HepG2 (cell line): ENCODE results near the gene CUL4A. TPM values are rescaled to one million over a fixed set of nuclear protein-coding genes. Genes with fewer than 3 reads are reported as not detected.

Source experiments
- ASH2L ChIP-seq: fragments of 300-600, 200-600 bp; sonication (generic); IDR thresholded peaks from 2 replicates; pipeline ENCODE4 v1.7.0; 2017; ENCODE audit warnings: low read depth, mild to moderate bottlenecking, moderate library complexity, mixed read lengths, low read length; ENCODE audit not compliant: insufficient read length
- ETV5 ChIP-seq: IDR thresholded peaks from 2 replicates; pipeline ENCODE4 v1.6.1; 2018; ENCODE audit warnings: missing biosample characterization, missing genetic modification reagents, inconsistent platforms, borderline replicate concordance
- GFI1 ChIP-seq: sonication (generic); formaldehyde crosslinking; IDR thresholded peaks from 2 replicates; pipeline ENCODE4 v1.5.0; 2020; ENCODE audit warnings: missing genetic modification reagents, mild to moderate bottlenecking, borderline replicate concordance
- GTF3A ChIP-seq: sonication (generic); formaldehyde crosslinking; conservative IDR thresholded peaks from 2 replicates; pipeline ENCODE4 v1.4.0; 2020; ENCODE audit warnings: mild to moderate bottlenecking, missing genetic modification reagents
- KDM6A ChIP-seq: IDR thresholded peaks from 2 replicates; pipeline ENCODE4 v1.6.1; 2016; ENCODE audit warnings: low read depth
- MAF1 ChIP-seq: sonication (generic); formaldehyde crosslinking; IDR thresholded peaks from 2 replicates; pipeline ENCODE4 v1.5.0; 2020; ENCODE audit warnings: missing genetic modification reagents, borderline replicate concordance
- MED8 ChIP-seq: sonication (generic); formaldehyde crosslinking; IDR thresholded peaks from 2 replicates; pipeline ENCODE4 v1.8.1; 2023; ENCODE audit warnings: mild to moderate bottlenecking, missing genetic modification reagents; ENCODE audit not compliant: insufficient replicate concordance
- NFATC3 ChIP-seq: sonication (generic); formaldehyde crosslinking; IDR thresholded peaks from 2 replicates; pipeline ENCODE4 v1.5.1; 2020; ENCODE audit warnings: mild to moderate bottlenecking, missing genetic modification reagents
- NFKB2 ChIP-seq: sonication (generic); formaldehyde crosslinking; IDR thresholded peaks from 2 replicates; pipeline ENCODE4 v1.4.0; 2020; ENCODE audit warnings: missing genetic modification reagents, borderline replicate concordance
- RAD51 ChIP-seq: fragments of 450-650 bp; IDR thresholded peaks from 2 replicates; pipeline ENCODE4 v1.6.1; 2016; ENCODE audit warnings: borderline replicate concordance
- SMAD1 ChIP-seq: sonication (generic); formaldehyde crosslinking; IDR thresholded peaks from 2 replicates; pipeline ENCODE4 v1.4.0; 2020; ENCODE audit warnings: missing genetic modification reagents, low read depth, mild to moderate bottlenecking, borderline replicate concordance
- STAG1 ChIP-seq: sonication (generic); formaldehyde crosslinking; IDR thresholded peaks from 2 replicates; pipeline ENCODE4 v1.4.0; 2020; ENCODE audit warnings: missing genetic modification reagents
- YEATS2 ChIP-seq: sonication (generic); formaldehyde crosslinking; IDR thresholded peaks from 2 replicates; pipeline ENCODE4 v1.4.0; 2020; ENCODE audit warnings: missing genetic modification reagents, borderline replicate concordance
- ZNF296 ChIP-seq: sonication (generic); formaldehyde crosslinking; conservative IDR thresholded peaks from 2 replicates; pipeline ENCODE4 v1.5.0; 2020; ENCODE audit warnings: mild to moderate bottlenecking, missing genetic modification reagents
- ZNF672 ChIP-seq: sonication (generic); formaldehyde crosslinking; IDR thresholded peaks from 2 replicates; pipeline ENCODE4 v1.8.1; 2022; ENCODE audit warnings: missing genetic modification reagents
- ZNF746 ChIP-seq: sonication (generic); formaldehyde crosslinking; IDR thresholded peaks from 2 replicates; pipeline ENCODE4 v1.8.0; 2022; ENCODE audit warnings: mild to moderate bottlenecking, missing genetic modification reagents
- polyA plus RNA-seq, 8 experiments: library from polyadenylated mRNA; depleted of rRNA in 3 of 8; stranded (reverse) in 7 of 8; unstranded in 1 of 8; fragments of >200 nt; fragmentation: Illumina TruSeq in 4 of 8; extraction: Trizol in 4 of 8; gene quantifications; 2 replicates each; pipeline versions ENCODE4 v1.2.1 to v1.2.3, GENCODE V29; 2011 to 2016; ENCODE audit warnings: low read depth in 4 of 8, missing spikeins in 1 of 8, mixed read lengths in 1 of 8; ENCODE audit not compliant: insufficient read depth in 1 of 8
- total RNA-seq, 5 experiments: library from RNA; depleted of rRNA; stranded (reverse); fragments of >200 nt; fragmentation: Illumina TruSeq; extraction: Trizol; gene quantifications; 2 replicates each; pipeline ENCODE4 v1.2.3, GENCODE V29; 2016; ENCODE audit warnings: low read depth in 1 of 5
- TF ChIP-seq, protein P1 (sequence below): sonication (generic); formaldehyde crosslinking; conservative IDR thresholded peaks from 2 replicates; pipeline ENCODE4 v1.8.0; 2022; ENCODE audit warnings: low read depth, missing genetic modification reagents
- TF ChIP-seq, protein P2 (sequence below): sonication (generic); formaldehyde crosslinking; IDR thresholded peaks from one replicate; pipeline ENCODE4 v1.5.1; 2020; ENCODE audit warnings: mild to moderate bottlenecking, missing genetic modification reagents; ENCODE audit errors: not compliant biosample characterization

Gene CUL4A
- total and polyA plus RNA-seq, 2 of the 13 experiments (the other 11 are each of a cell fraction or from before 2014, with no cell fraction given), result 51.2 to 75.3 TPM

DNA sequence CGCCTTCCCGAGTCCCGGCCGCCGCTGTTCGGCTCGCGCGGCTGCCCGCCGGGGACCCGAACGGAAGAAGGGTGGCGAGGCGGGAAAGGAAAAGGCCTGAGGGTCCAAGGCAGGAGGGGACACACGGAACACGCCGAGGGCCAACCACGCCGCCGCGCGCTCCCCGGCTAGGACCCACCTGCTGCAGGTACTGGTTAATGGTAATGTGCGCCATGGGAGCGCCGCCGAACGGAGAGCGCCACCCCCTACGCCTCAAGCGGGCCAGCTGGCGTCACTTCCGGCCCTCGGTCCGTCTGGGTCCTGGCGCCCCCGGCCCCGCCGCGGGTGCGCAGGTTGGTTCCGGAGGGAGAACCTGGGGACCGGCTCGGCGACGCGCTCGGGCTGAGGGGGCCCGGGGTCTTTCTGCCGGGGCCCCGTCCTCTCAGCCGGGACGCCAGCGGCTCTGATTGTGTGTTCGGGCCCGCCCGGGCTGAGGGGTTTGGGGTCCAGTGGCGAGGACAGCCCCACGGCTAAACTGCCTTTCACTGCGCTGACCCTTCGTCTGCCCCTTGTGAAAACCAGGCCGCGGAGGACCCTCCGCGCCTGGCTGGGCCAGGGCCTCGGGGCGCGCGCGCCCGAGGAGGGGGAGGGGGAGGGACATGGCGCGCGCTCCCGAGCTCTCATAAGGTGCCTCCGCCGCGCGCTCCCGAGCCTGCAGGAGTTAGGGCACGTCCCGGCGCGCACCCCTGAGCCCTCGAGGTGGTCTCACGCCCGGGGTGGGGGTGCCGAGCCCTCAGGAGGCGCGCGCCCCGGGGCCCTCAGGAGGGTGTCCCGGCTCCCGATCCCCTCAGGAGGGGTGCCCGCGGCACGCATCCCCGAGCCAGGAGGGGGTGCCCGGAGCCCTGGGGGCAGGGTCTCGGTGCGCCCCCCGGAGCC is 735 bp upstream of the CUL4A start, which contains the start of gene PCID2 (continued):
- TF ChIP-seq, protein P1, sequence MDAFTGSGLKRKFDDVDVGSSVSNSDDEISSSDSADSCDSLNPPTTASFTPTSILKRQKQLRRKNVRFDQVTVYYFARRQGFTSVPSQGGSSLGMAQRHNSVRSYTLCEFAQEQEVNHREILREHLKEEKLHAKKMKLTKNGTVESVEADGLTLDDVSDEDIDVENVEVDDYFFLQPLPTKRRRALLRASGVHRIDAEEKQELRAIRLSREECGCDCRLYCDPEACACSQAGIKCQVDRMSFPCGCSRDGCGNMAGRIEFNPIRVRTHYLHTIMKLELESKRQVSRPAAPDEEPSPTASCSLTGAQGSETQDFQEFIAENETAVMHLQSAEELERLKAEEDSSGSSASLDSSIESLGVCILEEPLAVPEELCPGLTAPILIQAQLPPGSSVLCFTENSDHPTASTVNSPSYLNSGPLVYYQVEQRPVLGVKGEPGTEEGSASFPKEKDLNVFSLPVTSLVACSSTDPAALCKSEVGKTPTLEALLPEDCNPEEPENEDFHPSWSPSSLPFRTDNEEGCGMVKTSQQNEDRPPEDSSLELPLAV (CRISPR knock-in tag), result 0 out of 2 replicates have a peak, but pooled peaks have one; percentile 2
- TF ChIP-seq SMAD1 (peak; percentile 88; the same call in 1 of the 2 replicates), MED8 (CRISPR knock-in tag) (peak; percentile 85), KDM6A (CRISPR knock-in tag) (no peak), MAF1 (CRISPR knock-in tag) (peak; percentile 94), ZNF296 (CRISPR knock-in tag) (no peak), RAD51 (no peak), NFATC3 (CRISPR knock-in tag) (peak; percentile 96), ZNF672 (CRISPR knock-in tag) (no peak), ETV5 (CRISPR knock-in tag) (peak; percentile 84), GTF3A (CRISPR knock-in tag) (0 out of 2 replicates have a peak, but pooled peaks have one; percentile 7), NFKB2 (CRISPR knock-in tag) (peak; percentile 53; the same call in 1 of the 2 replicates), ZNF746 (CRISPR knock-in tag) (peak; percentile 80; the same call in 1 of the 2 replicates), YEATS2 (peak; percentile 96), GFI1 (CRISPR knock-in tag) (peak; percentile 82), ASH2L (peak; percentile 94), STAG1 (CRISPR knock-in tag) (no peak)
- TF ChIP-seq, protein P2, sequence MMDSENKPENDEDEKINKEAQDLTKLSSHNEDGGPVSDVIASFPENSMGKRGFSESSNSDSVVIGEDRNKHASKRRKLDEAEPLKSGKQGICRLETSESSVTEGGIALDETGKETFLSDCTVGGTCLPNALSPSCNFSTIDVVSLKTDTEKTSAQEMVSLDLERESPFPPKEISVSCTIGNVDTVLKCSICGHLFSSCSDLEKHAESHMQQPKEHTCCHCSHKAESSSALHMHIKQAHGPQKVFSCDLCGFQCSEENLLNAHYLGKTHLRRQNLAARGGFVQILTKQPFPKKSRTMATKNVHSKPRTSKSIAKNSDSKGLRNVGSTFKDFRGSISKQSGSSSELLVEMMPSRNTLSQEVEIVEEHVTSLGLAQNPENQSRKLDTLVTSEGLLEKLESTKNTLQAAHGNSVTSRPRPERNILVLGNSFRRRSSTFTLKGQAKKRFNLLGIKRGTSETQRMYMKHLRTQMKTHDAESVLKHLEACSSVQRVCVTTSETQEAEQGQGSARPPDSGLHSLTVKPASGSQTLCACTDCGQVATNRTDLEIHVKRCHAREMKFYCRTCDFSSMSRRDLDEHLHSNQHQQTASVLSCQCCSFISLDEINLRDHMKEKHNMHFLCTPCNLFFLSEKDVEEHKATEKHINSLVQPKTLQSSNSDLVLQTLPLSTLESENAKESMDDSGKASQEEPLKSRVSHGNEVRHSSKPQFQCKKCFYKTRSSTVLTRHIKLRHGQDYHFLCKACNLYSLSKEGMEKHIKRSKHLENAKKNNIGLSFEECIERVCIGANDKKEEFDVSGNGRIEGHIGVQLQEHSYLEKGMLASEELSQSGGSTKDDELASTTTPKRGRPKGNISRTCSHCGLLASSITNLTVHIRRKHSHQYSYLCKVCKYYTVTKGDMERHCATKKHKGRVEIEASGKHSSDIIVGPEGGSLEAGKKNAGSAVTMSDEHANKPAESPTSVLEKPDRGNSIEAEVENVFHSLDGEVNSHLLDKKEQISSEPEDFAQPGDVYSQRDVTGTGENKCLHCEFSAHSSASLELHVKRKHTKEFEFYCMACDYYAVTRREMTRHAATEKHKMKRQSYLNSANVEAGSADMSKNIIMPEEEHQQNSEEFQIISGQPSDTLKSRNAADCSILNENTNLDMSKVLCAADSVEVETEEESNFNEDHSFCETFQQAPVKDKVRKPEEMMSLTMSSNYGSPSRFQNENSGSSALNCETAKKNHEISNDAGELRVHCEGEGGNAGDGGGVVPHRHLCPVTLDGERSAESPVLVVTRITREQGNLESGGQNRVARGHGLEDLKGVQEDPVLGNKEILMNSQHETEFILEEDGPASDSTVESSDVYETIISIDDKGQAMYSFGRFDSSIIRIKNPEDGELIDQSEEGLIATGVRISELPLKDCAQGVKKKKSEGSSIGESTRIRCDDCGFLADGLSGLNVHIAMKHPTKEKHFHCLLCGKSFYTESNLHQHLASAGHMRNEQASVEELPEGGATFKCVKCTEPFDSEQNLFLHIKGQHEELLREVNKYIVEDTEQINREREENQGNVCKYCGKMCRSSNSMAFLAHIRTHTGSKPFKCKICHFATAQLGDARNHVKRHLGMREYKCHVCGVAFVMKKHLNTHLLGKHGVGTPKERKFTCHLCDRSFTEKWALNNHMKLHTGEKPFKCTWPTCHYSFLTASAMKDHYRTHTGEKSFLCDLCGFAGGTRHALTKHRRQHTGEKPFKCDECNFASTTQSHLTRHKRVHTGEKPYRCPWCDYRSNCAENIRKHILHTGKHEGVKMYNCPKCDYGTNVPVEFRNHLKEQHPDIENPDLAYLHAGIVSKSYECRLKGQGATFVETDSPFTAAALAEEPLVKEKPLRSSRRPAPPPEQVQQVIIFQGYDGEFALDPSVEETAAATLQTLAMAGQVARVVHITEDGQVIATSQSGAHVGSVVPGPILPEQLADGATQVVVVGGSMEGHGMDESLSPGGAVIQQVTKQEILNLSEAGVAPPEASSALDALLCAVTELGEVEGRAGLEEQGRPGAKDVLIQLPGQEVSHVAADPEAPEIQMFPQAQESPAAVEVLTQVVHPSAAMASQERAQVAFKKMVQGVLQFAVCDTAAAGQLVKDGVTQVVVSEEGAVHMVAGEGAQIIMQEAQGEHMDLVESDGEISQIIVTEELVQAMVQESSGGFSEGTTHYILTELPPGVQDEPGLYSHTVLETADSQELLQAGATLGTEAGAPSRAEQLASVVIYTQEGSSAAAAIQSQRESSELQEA (CRISPR knock-in tag), result peak; percentile 94
